Hematopoietic multipotent progenitor cell treated with erythropoietin and hydrocortisone succinate and interleukin-3 and kit ligand, for 8 days (in vitro differentiated cells): Measurements from ENCODE around the gene UBAP2L.
"Not testable (repeated sequence)": the region's sequence is repeated elsewhere in the genome, so short reads cannot be mapped to it uniquely, and the experiment has no call there.

Experiments used
- DNase-seq: peaks from one replicate; pipeline ENCODE4 v3.0.0-alpha.2; 2015

The UBAP2L gene

DNA sequence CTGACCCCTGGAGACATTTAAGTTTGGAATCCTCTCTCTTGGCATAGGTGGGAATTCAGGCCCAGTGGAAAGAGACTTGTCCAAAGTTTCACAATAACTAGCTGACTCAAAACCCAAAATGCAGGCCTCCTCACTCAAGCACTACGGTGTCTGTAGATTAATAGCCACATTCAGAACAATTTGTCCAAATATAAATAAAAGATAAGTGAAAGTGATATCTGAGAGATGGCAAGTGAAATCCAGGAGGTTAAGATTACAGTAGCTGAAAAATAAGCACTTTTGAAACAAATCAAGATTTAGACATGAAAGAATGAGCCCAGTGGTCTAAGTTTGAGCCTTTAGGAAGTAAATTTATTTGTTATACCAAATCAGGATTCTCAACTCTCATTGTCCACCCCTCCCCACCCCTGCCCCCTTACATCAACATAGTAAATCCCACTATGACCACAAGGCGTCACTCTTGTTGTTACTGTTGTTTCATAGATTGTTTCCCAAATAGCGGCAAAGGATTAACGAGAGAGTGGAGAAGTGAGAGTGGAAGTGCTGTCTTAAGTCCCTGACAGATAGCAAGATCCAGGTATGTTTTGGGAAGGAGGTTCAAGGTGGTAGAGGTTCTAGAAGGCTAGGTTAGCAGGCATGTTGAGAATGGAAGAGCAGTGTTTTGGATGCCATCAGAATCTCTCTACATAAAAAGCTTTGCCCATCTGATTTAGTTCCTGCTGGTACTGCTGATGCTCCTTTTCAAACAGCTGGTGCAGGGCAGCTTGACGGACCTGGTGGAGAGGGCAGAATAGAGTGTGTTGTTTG, 21.8 kb upstream of the UBAP2L start:
- peak; percentile 74 for DNase-seq

DNA sequence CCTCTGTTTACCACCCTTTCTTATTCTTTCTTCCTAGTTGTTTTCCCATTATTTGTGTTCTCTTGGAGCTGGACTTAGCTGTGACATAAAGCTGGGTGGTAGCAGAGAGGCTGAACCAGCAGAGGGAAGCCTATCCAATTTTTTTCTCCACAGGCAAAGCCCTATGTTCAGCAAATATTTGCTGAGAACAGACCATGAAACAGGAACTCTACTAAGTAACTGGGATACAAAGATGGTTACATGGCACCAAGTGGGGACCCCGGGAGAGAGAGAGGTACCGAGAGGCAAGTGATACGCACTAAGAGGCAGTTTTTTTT, 21.2 kb upstream of the UBAP2L start:
- DNase-seq: no peak

DNA sequence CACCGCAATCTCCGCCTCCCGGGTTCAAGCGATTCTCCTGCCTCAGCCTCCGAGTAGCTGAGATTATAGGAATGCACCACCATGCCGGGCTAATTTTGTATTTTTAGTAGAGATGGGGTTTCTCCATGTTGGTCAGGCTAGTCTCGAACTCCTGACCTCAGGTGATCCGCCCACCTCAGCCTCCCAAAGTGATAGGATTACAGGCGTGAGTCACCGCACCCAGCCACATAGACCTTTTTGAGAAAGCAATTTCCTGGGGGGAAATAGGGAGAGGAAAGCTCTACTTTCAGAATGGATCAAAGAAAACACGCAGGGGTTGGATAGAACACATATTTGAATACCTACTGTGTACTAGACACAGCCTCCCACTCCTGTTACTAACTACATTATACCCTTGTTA, 15.0 kb upstream of the UBAP2L start:
- DNase-seq: not testable (repeated sequence)

DNA sequence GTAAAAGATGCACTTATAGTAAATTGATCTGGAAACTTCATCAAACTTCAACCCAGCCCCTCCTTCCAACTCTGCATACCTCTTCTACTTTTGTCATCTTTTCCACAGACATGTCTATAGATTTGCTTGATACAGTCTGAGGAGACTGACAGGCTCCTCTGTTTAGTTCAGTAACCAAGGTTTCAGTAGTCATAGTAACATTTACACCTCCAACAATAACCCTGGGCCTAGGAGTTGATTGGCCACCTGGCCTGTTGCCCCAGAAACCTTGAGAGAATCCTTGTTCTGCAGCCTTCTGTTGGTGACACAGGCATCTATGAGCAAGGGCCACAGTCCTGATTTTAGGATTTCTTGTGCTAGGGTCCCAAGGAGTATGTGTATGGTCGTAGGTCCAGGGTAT, 14.6 kb upstream of the UBAP2L start, which contains the start of gene CFAP141:
Gene CFAP141 (minus strand): TSS at position 138 of the 400 bp plus-strand sequence. CDS start 26 bp downstream, at position 112.
- no peak for DNase-seq

- DNase-seq: no peak
Measured at GRCh38 chr1:154207262-154207661, 13.5 kb upstream of the UBAP2L start.

- DNase-seq: no peak
Measured at GRCh38 chr1:154208677-154209388, 11.9 kb upstream of the UBAP2L start.

- no peak for DNase-seq
Measured at GRCh38 chr1:154212083-154212482, 8.7 kb upstream of the UBAP2L start.

- no peak for DNase-seq
Measured at GRCh38 chr1:154213274-154213673, 7.5 kb upstream of the UBAP2L start.

DNA sequence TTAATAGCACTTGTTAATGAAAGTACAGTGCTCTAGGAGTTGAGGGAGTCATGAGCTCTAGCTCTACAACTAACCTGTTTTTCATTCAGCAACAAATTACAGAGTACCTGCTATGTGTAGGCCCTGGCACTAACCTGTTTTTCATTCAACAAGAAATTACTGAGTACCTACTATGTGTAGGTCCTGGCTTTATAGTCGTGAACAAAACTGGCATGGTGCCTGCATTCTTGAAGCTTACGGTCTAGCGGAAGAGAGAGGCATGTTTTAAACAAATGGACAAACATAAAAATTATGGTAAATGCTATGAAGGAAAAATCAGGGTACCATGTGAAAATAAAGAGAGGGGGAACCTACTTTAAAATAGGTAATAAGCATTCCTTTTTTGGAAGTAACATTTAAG, 2.2 kb upstream of the UBAP2L start:
- DNase-seq: no peak

- peak; percentile 52 for DNase-seq
Measured at GRCh38 chr1:154219541-154219940, 1.2 kb upstream of the UBAP2L start.

DNA sequence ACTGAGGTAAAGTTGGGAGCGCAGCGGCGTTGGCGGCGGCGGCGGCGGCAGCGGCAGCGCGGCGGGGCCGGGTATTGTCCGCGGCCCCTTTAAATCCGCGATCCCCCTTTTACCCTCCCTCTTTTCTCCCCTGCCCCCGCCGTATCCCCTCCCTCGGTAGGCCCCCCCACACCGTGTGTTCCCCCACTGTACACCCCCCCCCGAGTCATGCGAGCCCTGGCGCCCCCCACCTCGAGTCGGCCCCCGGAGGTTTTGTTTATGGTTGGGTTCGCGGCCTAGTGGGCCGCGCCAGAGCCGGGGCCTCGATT, 169 bp downstream of the UBAP2L start:
- DNase-seq: no peak

- peak; percentile 74 for DNase-seq
Measured at GRCh38 chr1:154221278-154222001, 685 bp downstream of the UBAP2L start.

- no peak for DNase-seq
Measured at GRCh38 chr1:154222518-154222917, 1.8 kb downstream of the UBAP2L start.

GRCh38 chr1:154222918-154223317, 2.2 kb downstream of the UBAP2L start:
- no peak for DNase-seq

DNA sequence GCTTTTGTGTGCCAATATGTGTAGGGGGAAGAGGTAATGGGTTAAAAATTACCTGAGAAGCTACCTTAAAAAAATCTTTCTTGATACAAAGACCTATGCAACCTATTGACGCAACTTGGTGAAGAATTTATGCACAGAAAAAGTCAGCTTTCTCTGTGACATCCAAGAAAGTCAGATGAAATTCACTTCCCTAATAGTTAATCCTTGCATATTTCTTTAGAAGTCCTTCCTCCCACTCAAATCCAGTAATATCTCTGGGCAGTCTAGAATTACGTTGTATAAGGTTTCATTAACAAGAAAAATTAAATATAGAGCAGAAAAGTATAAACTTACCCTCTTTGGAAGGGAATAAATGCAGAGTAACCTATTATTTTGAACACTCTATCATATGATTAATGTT, 2.9 kb downstream of the UBAP2L start:
- no peak for DNase-seq

GRCh38 chr1:154225370-154225769, 4.6 kb downstream of the UBAP2L start:
- no peak for DNase-seq

DNA sequence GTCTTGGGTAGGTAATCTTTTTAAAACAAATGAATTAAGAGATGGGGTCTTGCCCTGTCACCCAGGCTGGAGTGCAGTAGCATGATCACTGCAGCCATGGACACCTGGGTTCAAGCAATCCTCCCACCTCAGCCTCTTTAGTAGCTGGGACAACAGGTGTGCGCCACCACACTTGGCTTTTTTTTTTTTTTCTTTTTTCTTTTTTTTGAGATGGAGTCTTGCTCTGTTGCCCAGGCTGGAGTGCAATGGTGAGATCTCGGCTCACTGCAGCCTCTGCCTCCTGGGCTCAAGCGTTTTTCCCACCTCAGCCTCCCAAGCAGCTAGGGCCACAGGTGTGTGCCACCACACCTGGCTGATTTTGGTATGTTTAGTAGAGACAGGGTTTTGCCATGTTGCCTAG, 10.4 kb downstream of the UBAP2L start:
- DNase-seq: not testable (repeated sequence)

DNA sequence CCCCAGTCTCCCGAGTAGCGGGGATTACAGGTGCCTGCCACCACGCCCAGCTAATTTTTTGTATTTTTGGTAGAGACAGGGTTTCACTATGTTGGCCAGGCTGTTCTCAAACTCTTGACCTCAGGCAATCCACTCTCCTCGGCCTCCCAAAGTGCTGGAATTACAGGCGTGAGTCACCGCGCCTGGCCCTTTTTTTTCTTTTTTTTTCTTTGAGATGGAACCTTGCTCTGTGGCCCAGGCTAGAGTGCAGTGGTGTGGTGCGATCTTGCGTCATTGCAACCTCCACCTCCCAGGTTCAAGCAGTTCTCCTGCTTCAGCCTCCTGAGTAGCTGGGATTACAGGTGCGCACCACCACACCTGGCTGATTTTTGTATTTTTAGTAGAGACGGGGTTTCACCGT, 12.4 kb downstream of the UBAP2L start:
- DNase-seq: not testable (repeated sequence)

GRCh38 chr1:154236855-154237254, 16.1 kb downstream of the UBAP2L start:
- DNase-seq: no peak

- DNase-seq: no peak
Measured at GRCh38 chr1:154237435-154237834, 16.7 kb downstream of the UBAP2L start.

- DNase-seq: no peak
Measured at GRCh38 chr1:154237880-154238506, 17.2 kb downstream of the UBAP2L start.

GRCh38 chr1:154239491-154239890, 18.7 kb downstream of the UBAP2L start:
- DNase-seq: no peak

GRCh38 chr1:154240294-154240833, 19.6 kb downstream of the UBAP2L start:
- no peak for DNase-seq
